SU-DHL-6 (cell line): Measurements from ENCODE around the gene TNFSF18.

Experiments
- EZH2phosphoT487 ChIP-seq: fragments of 200-600 bp; sonication (generic), shearing (Covaris generic); conservative IDR thresholded peaks from 2 replicates; pipeline ENCODE4 v1.6.1; 2018; ENCODE audit warnings: mild to moderate bottlenecking, antibody characterized with exemption, low read length, moderate library complexity, mixed read lengths
- TF ChIP-seq, protein P1 (sequence below): fragments of 200-600 bp; sonication (generic); IDR thresholded peaks from one replicate; pipeline ENCODE4 v1.5.1; 2017; ENCODE audit warnings: antibody characterized with exemption, mild to moderate bottlenecking, low read length, moderate library complexity; ENCODE audit not compliant: insufficient read depth, poor library complexity, severe bottlenecking

DNA sequence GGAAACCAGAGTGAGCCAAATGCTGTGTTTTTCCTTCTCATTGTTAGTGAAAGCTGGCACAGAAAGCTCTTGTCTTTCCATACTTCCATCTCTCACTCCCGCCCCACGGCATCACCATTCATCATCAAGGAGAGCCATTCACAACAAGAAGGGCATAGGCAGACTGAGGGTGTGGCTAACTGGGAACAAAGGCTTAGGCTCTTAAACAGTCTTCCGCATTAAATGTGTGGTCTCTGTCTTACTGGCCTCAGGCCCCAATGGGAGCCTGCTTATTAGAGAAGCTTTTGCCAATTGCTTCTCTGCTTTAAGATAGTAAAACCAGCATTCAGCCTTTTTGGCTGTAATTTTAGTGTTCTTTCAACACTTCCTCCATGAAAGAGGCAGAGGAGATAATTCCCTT lies 51.4 kb downstream of the TNFSF18 start:
- TF ChIP-seq, protein P1, sequence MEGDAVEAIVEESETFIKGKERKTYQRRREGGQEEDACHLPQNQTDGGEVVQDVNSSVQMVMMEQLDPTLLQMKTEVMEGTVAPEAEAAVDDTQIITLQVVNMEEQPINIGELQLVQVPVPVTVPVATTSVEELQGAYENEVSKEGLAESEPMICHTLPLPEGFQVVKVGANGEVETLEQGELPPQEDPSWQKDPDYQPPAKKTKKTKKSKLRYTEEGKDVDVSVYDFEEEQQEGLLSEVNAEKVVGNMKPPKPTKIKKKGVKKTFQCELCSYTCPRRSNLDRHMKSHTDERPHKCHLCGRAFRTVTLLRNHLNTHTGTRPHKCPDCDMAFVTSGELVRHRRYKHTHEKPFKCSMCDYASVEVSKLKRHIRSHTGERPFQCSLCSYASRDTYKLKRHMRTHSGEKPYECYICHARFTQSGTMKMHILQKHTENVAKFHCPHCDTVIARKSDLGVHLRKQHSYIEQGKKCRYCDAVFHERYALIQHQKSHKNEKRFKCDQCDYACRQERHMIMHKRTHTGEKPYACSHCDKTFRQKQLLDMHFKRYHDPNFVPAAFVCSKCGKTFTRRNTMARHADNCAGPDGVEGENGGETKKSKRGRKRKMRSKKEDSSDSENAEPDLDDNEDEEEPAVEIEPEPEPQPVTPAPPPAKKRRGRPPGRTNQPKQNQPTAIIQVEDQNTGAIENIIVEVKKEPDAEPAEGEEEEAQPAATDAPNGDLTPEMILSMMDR: no peak
- TF ChIP-seq EZH2phosphoT487: no peak
